GM12865 (cell line): ENCODE measurements around the gene WFDC6.

Experiments
- DNase-seq: peaks from one replicate; pipeline ENCODE4 v3.0.0; 2010; ENCODE audit warnings: low read depth
- H3K4me3 ChIP-seq: 2 replicates; pipeline ENCODE4 v1.5.1; 2011; ENCODE audit warnings: mild to moderate bottlenecking, low read depth, low read length, control low read depth
- TF ChIP-seq, protein P1 (sequence below): IDR thresholded peaks from 2 replicates; pipeline ENCODE4 v1.5.1; 2011; ENCODE audit warnings: low read length, control low read depth, low read depth, inconsistent platforms; ENCODE audit not compliant: insufficient read depth; ENCODE audit errors: missing control alignments

WFDC6 gene

DNA sequence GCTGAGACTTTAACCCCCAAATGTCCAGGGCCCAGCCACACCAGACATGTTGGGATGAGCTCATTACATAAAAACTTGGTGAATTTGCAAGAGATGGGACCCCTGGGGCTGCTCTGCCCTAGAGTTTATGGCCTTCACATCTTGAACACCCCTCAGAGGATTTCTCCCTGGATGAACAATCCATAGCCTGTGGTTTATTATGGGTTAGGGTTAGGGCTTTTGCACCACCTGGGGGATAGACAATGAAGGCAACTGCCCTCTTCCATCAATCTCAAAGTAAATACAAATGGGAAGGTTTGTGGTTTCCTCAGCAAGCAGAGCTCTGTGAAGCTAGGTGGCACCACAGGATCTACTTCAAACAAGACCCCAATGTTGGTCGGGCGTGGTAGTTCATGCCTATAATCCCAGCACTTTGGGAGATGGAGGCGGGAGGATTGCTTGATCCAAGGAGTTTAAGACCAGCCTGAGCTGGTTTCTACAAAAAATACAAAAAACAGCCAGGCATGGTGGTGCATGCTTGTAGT is 41.2 kb downstream of the WFDC6 start:
- TF ChIP-seq, protein P1, sequence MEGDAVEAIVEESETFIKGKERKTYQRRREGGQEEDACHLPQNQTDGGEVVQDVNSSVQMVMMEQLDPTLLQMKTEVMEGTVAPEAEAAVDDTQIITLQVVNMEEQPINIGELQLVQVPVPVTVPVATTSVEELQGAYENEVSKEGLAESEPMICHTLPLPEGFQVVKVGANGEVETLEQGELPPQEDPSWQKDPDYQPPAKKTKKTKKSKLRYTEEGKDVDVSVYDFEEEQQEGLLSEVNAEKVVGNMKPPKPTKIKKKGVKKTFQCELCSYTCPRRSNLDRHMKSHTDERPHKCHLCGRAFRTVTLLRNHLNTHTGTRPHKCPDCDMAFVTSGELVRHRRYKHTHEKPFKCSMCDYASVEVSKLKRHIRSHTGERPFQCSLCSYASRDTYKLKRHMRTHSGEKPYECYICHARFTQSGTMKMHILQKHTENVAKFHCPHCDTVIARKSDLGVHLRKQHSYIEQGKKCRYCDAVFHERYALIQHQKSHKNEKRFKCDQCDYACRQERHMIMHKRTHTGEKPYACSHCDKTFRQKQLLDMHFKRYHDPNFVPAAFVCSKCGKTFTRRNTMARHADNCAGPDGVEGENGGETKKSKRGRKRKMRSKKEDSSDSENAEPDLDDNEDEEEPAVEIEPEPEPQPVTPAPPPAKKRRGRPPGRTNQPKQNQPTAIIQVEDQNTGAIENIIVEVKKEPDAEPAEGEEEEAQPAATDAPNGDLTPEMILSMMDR: no peak
- no peak overlapping the region for H3K4me3 ChIP-seq
- no peak for DNase-seq

DNA sequence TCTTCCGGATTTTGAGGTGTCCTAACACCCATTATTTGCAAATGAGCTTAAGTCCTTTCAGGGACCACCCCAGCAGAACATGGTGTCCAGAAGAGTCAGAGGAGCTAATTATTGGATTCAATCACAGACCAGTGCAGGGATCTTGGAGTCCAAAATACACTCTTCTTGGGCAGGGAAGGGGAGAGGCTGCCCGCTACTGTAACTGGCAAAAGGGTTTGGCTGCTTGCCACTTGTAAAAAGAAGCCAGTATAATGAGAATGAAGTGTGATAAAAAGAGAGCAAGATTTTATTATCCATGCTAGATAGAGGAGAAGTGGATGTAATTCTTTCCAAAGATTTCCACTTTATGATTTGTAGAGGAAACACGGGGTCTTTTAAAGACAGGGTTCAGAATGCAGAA is 43.1 kb downstream of the WFDC6 start:
- DNase-seq: no peak
- no peak overlapping the region for H3K4me3 ChIP-seq
- TF ChIP-seq, protein P1: no peak

DNA sequence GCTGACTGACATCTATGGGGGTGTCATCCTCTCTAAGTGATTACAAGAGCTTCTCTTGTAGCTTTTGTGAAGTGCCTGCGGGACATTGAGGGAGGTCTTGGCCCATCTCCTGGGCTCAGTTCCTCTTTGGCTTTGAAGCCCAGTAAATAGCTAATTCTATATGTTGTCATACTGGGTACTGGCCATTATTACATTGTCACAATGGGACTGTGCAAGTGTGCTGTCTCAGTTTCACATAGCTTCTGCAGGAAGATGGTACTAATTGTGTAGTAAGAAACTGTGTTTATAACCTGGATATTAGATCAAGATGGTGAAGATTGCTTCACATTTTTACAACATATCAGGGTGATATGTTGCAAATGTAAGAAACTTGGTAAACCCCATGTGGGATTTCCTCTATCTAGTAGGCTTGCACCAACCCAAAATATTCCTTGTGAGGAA is 43.8 kb downstream of the WFDC6 start:
- no peak for DNase-seq
- H3K4me3 ChIP-seq: no peak overlapping the region
- TF ChIP-seq, protein P1: no peak

DNA sequence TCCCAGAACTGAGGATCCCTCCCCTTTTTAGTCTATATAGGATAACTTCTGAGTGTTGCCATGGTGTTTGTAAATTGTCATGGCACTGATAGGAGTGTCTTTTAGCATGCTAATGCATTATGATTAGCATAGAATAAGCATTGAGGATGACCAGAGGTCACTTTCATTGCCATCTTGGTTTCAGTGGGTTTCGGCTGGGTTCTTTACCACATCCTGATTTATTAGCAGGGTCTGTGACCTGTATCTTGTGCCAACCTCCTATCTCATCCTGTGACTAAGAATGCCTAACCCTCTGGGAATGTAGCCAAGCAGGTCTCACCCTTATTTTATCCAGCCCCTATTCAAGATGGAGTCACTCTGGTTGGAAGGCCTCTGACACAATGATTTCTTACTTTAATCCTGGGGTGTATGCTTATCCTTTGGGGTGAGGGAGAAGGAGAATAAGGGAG is 50.2 kb downstream of the WFDC6 start:
- TF ChIP-seq, protein P1: no peak
- DNase-seq: no peak
- H3K4me3 ChIP-seq: no peak overlapping the region

DNA sequence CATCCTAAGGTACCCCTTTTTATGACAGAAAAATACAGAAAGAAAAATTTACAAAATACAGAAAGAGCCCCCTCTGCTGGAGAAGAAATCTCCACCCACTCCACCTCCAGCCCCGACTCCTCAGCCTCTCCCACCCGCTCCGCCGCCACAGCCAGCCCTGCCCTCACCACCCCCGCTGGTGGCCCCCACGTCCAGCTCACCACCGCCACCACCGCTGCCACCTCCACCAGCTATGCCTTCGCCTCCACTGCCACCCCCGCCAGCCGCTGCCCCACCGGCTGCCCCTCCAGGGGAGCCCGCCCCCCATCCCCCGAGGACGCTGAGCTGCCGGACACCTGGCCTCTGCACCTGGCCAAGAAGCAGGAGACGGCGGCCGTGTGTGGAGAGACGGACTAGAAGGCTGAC is 52.0 kb downstream of the WFDC6 start:
- no peak overlapping the region for H3K4me3 ChIP-seq
- TF ChIP-seq, protein P1: no peak
- DNase-seq: no peak

DNA sequence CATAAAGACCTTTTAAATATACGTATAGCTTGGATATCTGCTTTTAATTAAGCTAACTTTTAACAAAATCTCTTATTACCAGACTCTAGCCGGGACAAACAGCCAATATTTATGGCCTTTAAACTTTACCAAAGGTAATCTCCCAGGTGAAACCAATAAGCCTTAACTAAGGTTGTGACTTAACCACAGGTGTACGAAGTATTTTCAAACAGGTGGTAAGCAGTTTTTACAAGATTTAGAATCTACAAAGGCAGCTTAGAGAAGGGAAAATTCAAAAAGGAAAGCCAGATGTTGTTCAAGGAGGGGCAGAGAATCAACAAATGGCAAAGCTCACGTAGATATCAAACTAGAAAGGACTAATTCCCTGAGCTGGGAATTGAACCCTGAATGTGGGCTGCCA is 53.9 kb downstream of the WFDC6 start:
- TF ChIP-seq, protein P1: no peak
- H3K4me3 ChIP-seq: no peak overlapping the region
- no peak for DNase-seq

DNA sequence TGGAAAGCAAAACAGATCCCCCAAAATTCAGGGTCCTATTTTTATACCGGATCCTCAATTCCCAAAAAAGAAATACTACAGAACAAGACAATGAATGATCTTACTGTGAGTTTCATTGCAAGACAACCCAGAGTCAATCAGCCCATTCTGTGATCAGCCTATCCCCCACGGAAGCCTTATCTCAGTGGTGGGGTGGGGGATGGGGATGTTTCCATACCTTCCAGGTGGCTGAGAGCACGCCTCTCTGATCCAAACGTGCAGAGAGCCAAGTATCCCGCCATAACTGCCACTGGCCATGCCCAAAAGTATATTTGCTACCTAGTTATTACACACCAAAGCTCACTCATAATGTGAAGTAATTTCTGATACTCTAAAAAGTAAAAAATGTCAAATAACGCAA is 54.6 kb downstream of the WFDC6 start:
- DNase-seq: no peak
- no peak overlapping the region for H3K4me3 ChIP-seq
- TF ChIP-seq, protein P1: no peak
